ENCODE results near the gene WSCD2. TPM values are rescaled to one million over a fixed set of nuclear protein-coding genes. Genes with fewer than 3 reads are reported as not detected.

WSCD2 gene
- total and polyA plus RNA-seq, 2 donors (not counting 3 experiments of a cell fraction or from before 2014, with no cell fraction given), result not detected

- BruUV-seq (replicated peaks), result no TSS peak
- ChIA-PET CTCF (no interaction called here), POLR2A (no interaction called here)
- Histone ChIP-seq H2AFZ (ENCODE audit: low read depth, low read length) (no peak overlapping the region), H3K27me3 (ENCODE audit: control insufficient read depth in 2 of 2, insufficient read depth in 2 of 2, low read length in 2 of 2) (no peaks in the 10 kb centered on the region), H3K9me3 (replicated peaks; ENCODE audit: control insufficient read depth, insufficient read depth, low read length) (no peaks in the 10 kb centered on the region), H4K20me1 (replicated peaks; ENCODE audit: control insufficient read depth, extremely low read depth, insufficient read depth, low read length) (no peaks in the 10 kb centered on the region), H3K27ac (ENCODE audit: insufficient read depth, low read depth, low read length) (no peak overlapping the region), H3K79me2 (ENCODE audit: control insufficient read depth, insufficient read depth, low read length) (no peaks in the 10 kb centered on the region), H3K4me3 (replicated peaks in 1 of 3; ENCODE audit: insufficient read depth in 1 of 3, low read depth in 1 of 3, low read length in 3 of 3) (no peak overlapping the region), H3K36me3 (ENCODE audit: control insufficient read depth in 2 of 2, extremely low read depth in 1 of 2, insufficient read depth in 2 of 2, low read length in 2 of 2) (no peaks in the 10 kb centered on the region), H3K4me2 (ENCODE audit: insufficient read depth, low read length) (no peak overlapping the region), H3K9ac (replicated peaks; ENCODE audit: extremely low read depth, insufficient read depth, low read length) (no peak overlapping the region), H3K4me1 (ENCODE audit: control insufficient read depth, extremely low read depth, insufficient read depth, low read length) (no peaks in the 10 kb centered on the region), H3K9me1 (replicated peaks; ENCODE audit: control insufficient read depth, extremely low read depth, insufficient read depth, low read length) (no peaks in the 10 kb centered on the region)
- dilution Hi-C loops (cut with MboI; ENCODE audit: extremely low pct_ligation_motif_present, low sequenced_read_pairs) (no loop called here), intact Hi-C loops (cut with micrococcal nuclease) (loop anchor here (10.0 kb wide), 1 partner anchor 196 kb away; no protein-coding TSS in a partner anchor)
- DNase-seq (ENCODE audit: low read depth, low spot score) (no peak), FAIRE-seq (no peak)
- TF ChIP-seq GATA2 (IDR thresholded peaks at IDR 0.05; ENCODE audit: insufficient read depth, insufficient read length, low read depth, low read length), result no peak
- no peak for TF ChIP-seq POLR2A (IDR thresholded peaks at IDR 0.05; ENCODE audit: low read depth, low read length)
- TF ChIP-seq MAX (IDR thresholded peaks at IDR 0.05; ENCODE audit: insufficient read depth, insufficient read length), result no peak
These were observed 62.0 kb downstream of the WSCD2 start for GRCh38 chr12:108191086-108191485.

- H4K20me1 ChIP-seq (replicated peaks; ENCODE audit: control insufficient read depth, extremely low read depth, insufficient read depth, low read length), result no peaks in the 10 kb centered on the region
- POLR2A ChIA-PET, result no interaction called here
- H3K9me1 ChIP-seq (replicated peaks; ENCODE audit: control insufficient read depth, extremely low read depth, insufficient read depth, low read length), result no peaks in the 10 kb centered on the region
- H2AFZ ChIP-seq (ENCODE audit: low read depth, low read length), result no peak overlapping the region
- no TSS peak for BruUV-seq (replicated peaks)
- no peak overlapping the region for H3K4me3 ChIP-seq (replicated peaks in 1 of 3; ENCODE audit: insufficient read depth in 1 of 3, low read depth in 1 of 3, low read length in 3 of 3)
- no peaks in the 10 kb centered on the region for H3K4me1 ChIP-seq (ENCODE audit: control insufficient read depth, extremely low read depth, insufficient read depth, low read length)
- no peaks in the 10 kb centered on the region for H3K79me2 ChIP-seq (ENCODE audit: control insufficient read depth, insufficient read depth, low read length)
- dilution Hi-C loops (cut with MboI; ENCODE audit: extremely low pct_ligation_motif_present, low sequenced_read_pairs) (no loop called here), intact Hi-C loops (cut with micrococcal nuclease) (loop anchor here (10.0 kb wide), 1 partner anchor 197 kb away; no protein-coding TSS in a partner anchor)
- CTCF ChIA-PET, result no interaction called here
- DNase-seq (ENCODE audit: low read depth, low spot score), result no peak
- no peak overlapping the region for H3K9ac ChIP-seq (replicated peaks; ENCODE audit: extremely low read depth, insufficient read depth, low read length)
- H3K4me2 ChIP-seq (ENCODE audit: insufficient read depth, low read length), result no peak overlapping the region
- H3K27me3 ChIP-seq (ENCODE audit: control insufficient read depth in 2 of 2, insufficient read depth in 2 of 2, low read length in 2 of 2), result no peaks in the 10 kb centered on the region
- H3K27ac ChIP-seq (ENCODE audit: insufficient read depth, low read depth, low read length), result no peak overlapping the region
- no peak for FAIRE-seq
- no peaks in the 10 kb centered on the region for H3K36me3 ChIP-seq (ENCODE audit: control insufficient read depth in 2 of 2, extremely low read depth in 1 of 2, insufficient read depth in 2 of 2, low read length in 2 of 2)
- TF ChIP-seq MAX (IDR thresholded peaks at IDR 0.05; ENCODE audit: insufficient read depth, insufficient read length) (no peak), FOS (IDR thresholded peaks at IDR 0.05; ENCODE audit: borderline replicate concordance, insufficient read depth, low read length) (no peak), MYC (IDR thresholded peaks at IDR 0.05; ENCODE audit: low read depth, low read length) (no peak), JUN (IDR thresholded peaks at IDR 0.05; ENCODE audit: borderline replicate concordance, insufficient read depth, insufficient read length, low read depth) (no peak), EZH2 (IDR thresholded peaks at IDR 0.05; ENCODE audit: borderline replicate concordance, low read depth, low read length, severe bottlenecking) (no peak), GATA2 (IDR thresholded peaks at IDR 0.05; ENCODE audit: insufficient read depth, insufficient read length, low read depth, low read length) (no peak), POLR2AphosphoS5 (IDR thresholded peaks at IDR 0.05; ENCODE audit: insufficient read depth, low read depth, low read length) (no peak), POLR2A (IDR thresholded peaks at IDR 0.05; ENCODE audit: low read depth, low read length) (no peak)
- TF ChIP-seq, protein P1, sequence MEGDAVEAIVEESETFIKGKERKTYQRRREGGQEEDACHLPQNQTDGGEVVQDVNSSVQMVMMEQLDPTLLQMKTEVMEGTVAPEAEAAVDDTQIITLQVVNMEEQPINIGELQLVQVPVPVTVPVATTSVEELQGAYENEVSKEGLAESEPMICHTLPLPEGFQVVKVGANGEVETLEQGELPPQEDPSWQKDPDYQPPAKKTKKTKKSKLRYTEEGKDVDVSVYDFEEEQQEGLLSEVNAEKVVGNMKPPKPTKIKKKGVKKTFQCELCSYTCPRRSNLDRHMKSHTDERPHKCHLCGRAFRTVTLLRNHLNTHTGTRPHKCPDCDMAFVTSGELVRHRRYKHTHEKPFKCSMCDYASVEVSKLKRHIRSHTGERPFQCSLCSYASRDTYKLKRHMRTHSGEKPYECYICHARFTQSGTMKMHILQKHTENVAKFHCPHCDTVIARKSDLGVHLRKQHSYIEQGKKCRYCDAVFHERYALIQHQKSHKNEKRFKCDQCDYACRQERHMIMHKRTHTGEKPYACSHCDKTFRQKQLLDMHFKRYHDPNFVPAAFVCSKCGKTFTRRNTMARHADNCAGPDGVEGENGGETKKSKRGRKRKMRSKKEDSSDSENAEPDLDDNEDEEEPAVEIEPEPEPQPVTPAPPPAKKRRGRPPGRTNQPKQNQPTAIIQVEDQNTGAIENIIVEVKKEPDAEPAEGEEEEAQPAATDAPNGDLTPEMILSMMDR (IDR thresholded peaks at IDR 0.05; ENCODE audit: extremely low read depth in 1 of 2, insufficient read depth in 1 of 2, low read depth in 1 of 2, low read length in 2 of 2), result no peak
- no peaks in the 10 kb centered on the region for H3K9me3 ChIP-seq (replicated peaks; ENCODE audit: control insufficient read depth, insufficient read depth, low read length)
These were observed 62.9 kb downstream of the WSCD2 start for GRCh38 chr12:108191938-108192337.
